DND-41 (cell line): ENCODE data around the gene SLC35E3.
"Not testable (repeated sequence)": the region's sequence is repeated elsewhere in the genome, so short reads cannot be mapped to it uniquely, and the experiment has no call there.

Experiments used
- ATAC-seq: fragments of 200-7000 bp; cut with Tn5 transposase; 3 replicates; pipeline ENCODE4 v1.9.1; 2021; ENCODE audit warnings: low read depth; ENCODE audit not compliant: insufficient read depth
- DNase-seq: peaks from one replicate; pipeline ENCODE4 v3.0.0-alpha.2; 2020
- H2AFZ ChIP-seq: 2 replicates; pipeline ENCODE4 v1.6.0; 2012; ENCODE audit warnings: low read depth, low read length
- H3K27ac ChIP-seq: 2 replicates; pipeline ENCODE4 v1.5.1; 2012; ENCODE audit warnings: low read length, inconsistent platforms
- H3K27me3 ChIP-seq: fragments of 200-600 bp; sonication (generic); 2 replicates; pipeline ENCODE4 v1.6.0; 2012; ENCODE audit warnings: low read length, mild to moderate bottlenecking, inconsistent platforms; ENCODE audit not compliant: insufficient read depth, poor library complexity
- H3K36me3 ChIP-seq: 2 replicates; pipeline ENCODE4 v1.5.1; 2012; ENCODE audit warnings: low read length, inconsistent platforms; ENCODE audit not compliant: insufficient read depth
- H3K4me1 ChIP-seq: 2 replicates; pipeline ENCODE4 v1.5.1; 2012; ENCODE audit warnings: mild to moderate bottlenecking, low read length; ENCODE audit not compliant: insufficient read depth
- H3K4me2 ChIP-seq: 2 replicates; pipeline ENCODE4 v1.6.0; 2012; ENCODE audit warnings: mild to moderate bottlenecking, moderate library complexity, low read length, inconsistent platforms; ENCODE audit not compliant: insufficient read depth
- H3K4me3 ChIP-seq, 2 experiments: fragments of 200-600 bp in 1 of 2; shearing (Covaris generic) in 1 of 2; 2 replicates each; pipeline ENCODE4 v1.5.1; 2012 to 2016; ENCODE audit warnings: inconsistent platforms in 2 of 2, low read length in 2 of 2, mild to moderate bottlenecking in 2 of 2, low read depth in 1 of 2, moderate library complexity in 1 of 2
- H3K79me2 ChIP-seq: 2 replicates; pipeline ENCODE4 v1.6.0; 2012; ENCODE audit warnings: low read length, inconsistent platforms; ENCODE audit not compliant: insufficient read depth
- H3K9ac ChIP-seq: 2 replicates; pipeline ENCODE4 v1.6.0; 2012; ENCODE audit warnings: low read depth, mild to moderate bottlenecking, inconsistent platforms, low read length, moderate library complexity
- H3K9me3 ChIP-seq: 2 replicates; pipeline ENCODE4 v1.5.1; 2012; ENCODE audit warnings: low read length, moderate library complexity, mild to moderate bottlenecking, inconsistent platforms; ENCODE audit not compliant: insufficient read depth, severe bottlenecking
- H4K20me1 ChIP-seq: 2 replicates; pipeline ENCODE4 v1.6.0; 2012; ENCODE audit warnings: low read length; ENCODE audit not compliant: insufficient read depth
- EZH2 ChIP-seq: IDR thresholded peaks from 3 replicates; pipeline ENCODE4 v1.6.1; 2012; ENCODE audit warnings: borderline replicate concordance, low read depth, mild to moderate bottlenecking, moderate library complexity, low read length, inconsistent platforms; ENCODE audit not compliant: severe bottlenecking
- TF ChIP-seq, protein P1 (sequence below): IDR thresholded peaks from 2 replicates; pipeline ENCODE4 v1.5.1; 2012; ENCODE audit warnings: borderline replicate concordance, low read length, moderate library complexity, mild to moderate bottlenecking; ENCODE audit not compliant: poor library complexity, severe bottlenecking; ENCODE audit errors: extremely low read depth

SLC35E3 gene

DNA sequence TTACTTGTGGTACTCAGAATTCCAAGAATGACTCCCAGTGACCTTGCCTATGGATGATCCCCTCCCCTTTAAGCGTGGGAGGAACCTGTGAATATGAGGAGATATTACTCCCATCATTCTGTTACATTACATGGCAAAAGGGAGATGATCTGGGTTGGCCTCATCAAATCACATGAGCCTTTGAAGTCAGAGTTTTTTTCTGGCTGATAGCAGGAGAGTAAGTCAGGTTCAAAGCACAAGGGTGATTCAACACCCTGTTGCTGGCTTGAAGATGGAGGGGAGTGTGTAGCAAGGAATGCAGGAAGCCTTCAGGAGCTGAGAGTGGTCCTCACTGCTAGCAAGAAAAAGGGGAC is 52.9 kb downstream of the SLC35E3 start:
- Histone ChIP-seq H3K27me3 (no peaks in the 10 kb centered on the region), H3K9ac (no peak overlapping the region), H2AFZ (no peak overlapping the region), H3K79me2 (no peaks in the 10 kb centered on the region), H3K4me1 (no peaks in the 10 kb centered on the region), H3K4me3 (no peak overlapping the region), H3K27ac (no peak overlapping the region), H3K36me3 (no peaks in the 10 kb centered on the region), H3K9me3 (no peaks in the 10 kb centered on the region), H4K20me1 (no peaks in the 10 kb centered on the region), H3K4me2 (no peak overlapping the region)
- DNase-seq (no peak), ATAC-seq (no peak)
- TF ChIP-seq EZH2: no peak
- TF ChIP-seq, protein P1, sequence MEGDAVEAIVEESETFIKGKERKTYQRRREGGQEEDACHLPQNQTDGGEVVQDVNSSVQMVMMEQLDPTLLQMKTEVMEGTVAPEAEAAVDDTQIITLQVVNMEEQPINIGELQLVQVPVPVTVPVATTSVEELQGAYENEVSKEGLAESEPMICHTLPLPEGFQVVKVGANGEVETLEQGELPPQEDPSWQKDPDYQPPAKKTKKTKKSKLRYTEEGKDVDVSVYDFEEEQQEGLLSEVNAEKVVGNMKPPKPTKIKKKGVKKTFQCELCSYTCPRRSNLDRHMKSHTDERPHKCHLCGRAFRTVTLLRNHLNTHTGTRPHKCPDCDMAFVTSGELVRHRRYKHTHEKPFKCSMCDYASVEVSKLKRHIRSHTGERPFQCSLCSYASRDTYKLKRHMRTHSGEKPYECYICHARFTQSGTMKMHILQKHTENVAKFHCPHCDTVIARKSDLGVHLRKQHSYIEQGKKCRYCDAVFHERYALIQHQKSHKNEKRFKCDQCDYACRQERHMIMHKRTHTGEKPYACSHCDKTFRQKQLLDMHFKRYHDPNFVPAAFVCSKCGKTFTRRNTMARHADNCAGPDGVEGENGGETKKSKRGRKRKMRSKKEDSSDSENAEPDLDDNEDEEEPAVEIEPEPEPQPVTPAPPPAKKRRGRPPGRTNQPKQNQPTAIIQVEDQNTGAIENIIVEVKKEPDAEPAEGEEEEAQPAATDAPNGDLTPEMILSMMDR: no peak

DNA sequence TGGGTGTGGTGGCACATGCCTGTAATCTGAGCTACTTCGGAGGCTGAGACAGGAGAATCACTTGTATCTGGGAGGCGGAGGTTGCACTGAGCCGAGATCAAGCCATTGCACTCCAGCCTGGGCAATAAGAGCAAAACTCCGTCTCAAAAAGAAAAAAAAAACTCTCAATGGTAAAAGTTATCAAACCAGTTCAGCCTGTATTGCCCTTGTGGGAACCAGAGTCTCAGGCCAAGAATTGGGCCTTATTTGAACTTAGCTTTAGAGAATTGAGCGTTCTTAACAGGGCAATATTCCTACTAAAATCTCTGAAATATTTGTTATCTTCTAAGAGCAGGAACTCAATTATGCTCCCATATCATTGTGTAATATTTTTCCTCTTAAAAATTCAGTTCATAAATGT is 54.3 kb downstream of the SLC35E3 start:
- DNase-seq (no peak), ATAC-seq (no peak)
- Histone ChIP-seq H3K27me3 (no peaks in the 10 kb centered on the region), H3K9ac (no peak overlapping the region), H3K4me2 (no peak overlapping the region), H3K36me3 (no peaks in the 10 kb centered on the region), H3K9me3 (no peaks in the 10 kb centered on the region), H4K20me1 (no peaks in the 10 kb centered on the region), H3K79me2 (no peaks in the 10 kb centered on the region), H3K27ac (no peak overlapping the region), H3K4me1 (no peaks in the 10 kb centered on the region), H2AFZ (no peak overlapping the region), H3K4me3 (no peak overlapping the region)
- TF ChIP-seq, protein P1: no peak
- no peak for TF ChIP-seq EZH2

DNA sequence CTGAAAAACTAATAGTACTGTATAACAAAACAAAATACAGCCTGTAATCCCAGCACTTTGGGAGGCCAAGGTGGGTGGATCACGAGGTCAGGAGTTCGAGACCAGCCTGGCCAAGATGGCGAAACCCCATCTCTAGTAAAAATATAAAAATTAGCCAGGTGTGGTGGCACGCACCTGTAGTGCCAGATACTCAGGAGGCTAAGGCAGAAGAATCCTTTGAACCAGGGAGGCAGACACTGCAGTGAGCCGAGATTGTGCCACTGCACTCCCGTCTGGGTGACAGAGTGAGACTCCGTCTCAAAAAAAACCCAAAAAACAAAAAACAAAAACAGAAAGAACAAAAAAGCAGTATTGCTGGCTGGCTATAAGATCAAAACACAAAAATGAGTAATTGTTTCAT is 55.1 kb downstream of the SLC35E3 start:
- not testable (repeated sequence) for H3K36me3 ChIP-seq, DNase-seq, H3K9me3 ChIP-seq, H3K4me3 ChIP-seq, H3K4me2 ChIP-seq, H4K20me1 ChIP-seq, H3K27ac ChIP-seq, H3K27me3 ChIP-seq, H3K9ac ChIP-seq, H2AFZ ChIP-seq, H3K4me1 ChIP-seq, H3K79me2 ChIP-seq, ATAC-seq

DNA sequence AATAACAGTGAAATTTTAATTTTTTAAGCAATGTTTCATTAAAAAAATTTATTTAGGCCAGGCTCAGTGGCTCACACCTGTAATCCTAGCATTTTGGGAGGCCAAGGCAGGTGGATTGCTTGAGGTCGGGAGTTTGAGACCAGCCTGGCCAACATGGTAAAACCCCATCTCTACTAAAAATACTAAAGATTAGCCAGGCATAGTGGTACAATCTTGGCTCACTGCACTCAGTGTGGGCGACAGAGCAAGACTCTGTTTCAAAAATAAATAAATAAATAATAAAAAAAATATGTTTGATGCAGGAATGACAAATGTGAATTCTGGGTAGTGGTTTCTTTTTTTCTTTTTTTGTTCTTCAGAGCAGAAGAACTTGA is 56.4 kb downstream of the SLC35E3 start:
- not testable (repeated sequence) for DNase-seq, H3K4me1 ChIP-seq, H3K79me2 ChIP-seq, H3K9ac ChIP-seq, H3K27me3 ChIP-seq, H3K27ac ChIP-seq, H3K9me3 ChIP-seq, H4K20me1 ChIP-seq, H3K4me2 ChIP-seq, H2AFZ ChIP-seq, ATAC-seq, H3K36me3 ChIP-seq, H3K4me3 ChIP-seq

DNA sequence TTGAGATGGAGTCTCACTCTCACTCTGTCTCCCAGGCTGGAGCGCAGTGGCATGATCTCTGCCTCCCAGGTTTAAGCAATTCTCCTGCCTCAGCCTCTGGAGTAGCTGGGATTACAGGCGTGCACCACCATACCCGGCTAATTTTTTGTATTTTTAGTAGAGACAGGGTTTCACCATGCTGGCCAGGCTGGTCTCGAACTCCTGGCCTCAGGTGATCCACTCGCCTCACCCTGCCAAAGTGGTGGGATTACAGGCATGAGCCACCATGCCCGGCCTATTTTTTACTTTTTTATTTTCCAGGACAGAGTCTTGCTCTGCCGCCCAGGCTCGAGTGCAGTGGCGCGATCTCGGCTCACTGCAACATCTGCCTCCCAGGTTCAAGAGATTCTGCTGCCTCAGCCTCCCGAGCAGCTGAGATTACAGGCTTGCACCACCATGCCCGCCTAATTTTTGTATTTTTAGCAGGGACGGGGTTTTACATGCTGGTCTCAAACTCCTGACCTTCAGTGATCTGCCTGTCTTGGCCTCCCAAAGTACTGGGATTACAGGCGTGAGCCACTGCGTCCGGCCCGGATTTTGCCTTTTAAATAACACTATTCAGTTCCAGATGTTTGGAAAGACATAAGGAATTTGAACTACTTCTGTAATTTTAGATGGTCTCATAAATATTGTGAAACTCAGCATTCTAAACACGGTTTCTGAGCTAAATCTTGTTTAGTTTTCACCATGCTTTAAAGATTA is 57.1 kb downstream of the SLC35E3 start:
- not testable (repeated sequence) for DNase-seq

More for the DNA sequence above, 57.1 kb downstream of the SLC35E3 start:
- not testable (repeated sequence) for H3K27ac ChIP-seq, H3K36me3 ChIP-seq, H3K27me3 ChIP-seq, H3K9ac ChIP-seq, H3K79me2 ChIP-seq, H2AFZ ChIP-seq, ATAC-seq, H3K4me3 ChIP-seq, H3K9me3 ChIP-seq, H4K20me1 ChIP-seq, H3K4me2 ChIP-seq
- peaks cover 11% of the 10 kb centered on the region for H3K4me1 ChIP-seq
